Measurements from ENCODE around the gene PIK3AP1. TPM values are rescaled to one million over a fixed set of nuclear protein-coding genes. Genes with fewer than 3 reads are reported as not detected.

Gene PIK3AP1
- total RNA-seq, 1 experiment from 2014 or later = 1.7 TPM

- Histone ChIP-seq H3T11ph (ENCODE audit: low read length) (no peak overlapping the region), H2AFZ (ENCODE audit: low read length) (no peak overlapping the region)
- no CpG with 5 or more reads among the region's 11 CpGs for WGBS (ENCODE audit: extremely low coverage, insufficient read length, low lambda C conversion rate)
Measured at GRCh38 chr10:96673318-96674099, 46.8 kb downstream of the PIK3AP1 start.

More at GRCh38 chr10:96673318-96674099, 46.8 kb downstream of the PIK3AP1 start:
- Histone ChIP-seq H3K4me1 (ENCODE audit: insufficient read depth, low read length) (no peaks in the 10 kb centered on the region), H4K5ac (ENCODE audit: insufficient read length, low read depth, low read length) (no peak overlapping the region), H3K18ac (ENCODE audit: insufficient read length, low read depth, low read length) (no peak overlapping the region), H3K79me1 (ENCODE audit: insufficient read depth, low read depth, low read length, poor library complexity, severe bottlenecking) (no peaks in the 10 kb centered on the region), H3K27ac (ENCODE audit: insufficient read length, low read depth, low read length) (no peak overlapping the region), H3K14ac (ENCODE audit: insufficient read depth, low read length) (no peak overlapping the region; the same call in 1 of the 2 replicates), H3K23me2 (ENCODE audit: insufficient read length, low read depth, low read length, poor library complexity, severe bottlenecking) (no peaks in the 10 kb centered on the region), H4K91ac (ENCODE audit: insufficient read length, low read depth, low read length) (no peak overlapping the region), H2BK5ac (ENCODE audit: insufficient read length, low read length) (no peak overlapping the region), H3K9ac (ENCODE audit: extremely low read depth, insufficient read length, low read length) (no peak overlapping the region), H2AK5ac (ENCODE audit: insufficient read length, low read length) (no peak overlapping the region), H2BK120ac (ENCODE audit: low read depth, low read length, poor library complexity, severe bottlenecking) (no peak overlapping the region), H3K27me3 (ENCODE audit: insufficient read depth, low read length) (no peaks in the 10 kb centered on the region), H3K9me3 (ENCODE audit: control insufficient read depth, low read depth, low read length) (no peaks in the 10 kb centered on the region), H3K79me2 (ENCODE audit: insufficient read depth, low read length) (no peaks in the 10 kb centered on the region), H4K8ac (replicated peaks; ENCODE audit: insufficient read length, low read depth, low read length) (no peak overlapping the region), H4K20me1 (ENCODE audit: control insufficient read depth, insufficient read depth, insufficient read length) (no peaks in the 10 kb centered on the region), H3K4ac (ENCODE audit: low read depth, low read length) (no peak overlapping the region), H2BK15ac (ENCODE audit: low read depth, low read length) (no peak overlapping the region), H2BK12ac (ENCODE audit: insufficient read length, low read depth, low read length) (no peak overlapping the region), H3K56ac (ENCODE audit: insufficient read length, low read depth, low read length) (no peak overlapping the region), H3K4me2 (ENCODE audit: insufficient read depth, insufficient read length, low read length) (no peak overlapping the region), H2BK20ac (ENCODE audit: low read depth, low read length, poor library complexity, severe bottlenecking) (no peak overlapping the region), H3K23ac (ENCODE audit: insufficient read length, low read depth, low read length) (no peak overlapping the region)
- Mint-ChIP-seq H3K27me3 (ENCODE audit: low read depth) (no peaks in the 10 kb centered on the region), H3K27ac (no peak overlapping the region; a peak in 1 of 7 replicates), H3K4me1 (peaks cover 12 to 18% of the 10 kb centered on the region in 2 experiments), H3K4me3 (no peak overlapping the region), H3K36me3 (ENCODE audit: insufficient read depth in 1 of 3, low read depth in 3 of 3) (no peaks in the 10 kb centered on the region), H3K9me3 (no peaks in the 10 kb centered on the region)
- DNase-seq = no peak
- TF ChIP-seq CTCF (conservative IDR thresholded peaks at IDR 0.05) = no peak

All from H9 (cell line).